AG04449 (cell line): ENCODE measurements around the gene ERCC2.
"Not testable (repeated sequence)": the region's sequence is repeated elsewhere in the genome, so short reads cannot be mapped to it uniquely, and the experiment has no call there.

Source experiments
- CTCF ChIA-PET: fragments of 350-600 bp; formaldehyde crosslinking; extraction: SDS; loops from one replicate; lab custom pipeline; 2021; ENCODE audit warnings: antibody characterized with exemption; lab: Yijun Ruan, JAX
- POLR2A ChIA-PET: fragments of 400-600, 350-600 bp; formaldehyde crosslinking; extraction: SDS; loops from one replicate; lab custom pipeline; 2020; ENCODE audit warnings: antibody characterized with exemption, inconsistent platforms; lab: Yijun Ruan, JAX
- DNase-seq: peaks from one replicate; pipeline ENCODE4 v3.0.0-alpha.2; 2010; ENCODE audit warnings: low read depth, low spot score
- H3K4me3 ChIP-seq: 2 replicates; pipeline ENCODE4 v1.5.1; 2011; ENCODE audit warnings: low read depth, mild to moderate bottlenecking, control low read depth, low read length
- TF ChIP-seq, protein P1 (sequence below): IDR thresholded peaks from one replicate; pipeline ENCODE4 v1.5.1; 2011; ENCODE audit warnings: mild to moderate bottlenecking, moderate library complexity, low read length, control low read depth, inconsistent platforms; ENCODE audit not compliant: insufficient read depth; ENCODE audit errors: missing control alignments

ERCC2 gene

DNA sequence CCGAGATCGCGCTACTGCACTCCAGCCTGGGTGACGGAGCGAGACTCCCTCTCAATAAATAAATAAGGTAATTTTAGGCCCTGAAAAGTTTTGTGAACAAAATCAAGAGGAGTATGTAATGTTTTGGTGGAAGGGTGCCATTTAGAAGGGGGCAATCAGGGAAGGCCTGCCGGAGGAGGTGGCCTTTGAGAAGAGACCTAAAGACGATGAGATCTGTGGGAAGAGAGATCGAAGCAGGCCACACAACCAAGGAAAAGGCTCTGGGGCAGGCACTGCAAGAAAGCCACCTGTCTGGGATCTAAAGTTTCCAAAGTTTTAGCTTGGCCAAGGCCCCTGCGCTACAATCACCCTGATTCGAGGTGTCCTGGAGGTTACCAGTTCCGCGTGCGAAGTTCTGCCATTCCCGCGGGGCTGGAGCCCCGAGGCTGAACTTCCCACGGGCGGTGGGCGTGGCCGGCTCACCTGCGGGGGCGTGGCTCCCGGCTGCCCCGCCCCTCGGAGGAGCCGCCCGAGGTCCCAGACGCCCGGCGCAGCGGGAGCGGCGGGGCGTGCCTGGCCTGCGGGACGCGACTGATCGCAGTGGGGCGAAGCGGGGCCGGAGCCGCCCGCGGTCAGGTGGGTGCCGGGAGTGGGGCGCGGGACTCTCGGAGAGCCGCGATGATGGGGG lies 30.0 kb downstream of the ERCC2 start, which contains the start of gene KLC3:
Gene KLC3, plus strand, starts transcription at position 519 of the 667 bp plus-strand sequence. CDS start 4,792 bp downstream, outside the sequence.
- TF ChIP-seq, protein P1, sequence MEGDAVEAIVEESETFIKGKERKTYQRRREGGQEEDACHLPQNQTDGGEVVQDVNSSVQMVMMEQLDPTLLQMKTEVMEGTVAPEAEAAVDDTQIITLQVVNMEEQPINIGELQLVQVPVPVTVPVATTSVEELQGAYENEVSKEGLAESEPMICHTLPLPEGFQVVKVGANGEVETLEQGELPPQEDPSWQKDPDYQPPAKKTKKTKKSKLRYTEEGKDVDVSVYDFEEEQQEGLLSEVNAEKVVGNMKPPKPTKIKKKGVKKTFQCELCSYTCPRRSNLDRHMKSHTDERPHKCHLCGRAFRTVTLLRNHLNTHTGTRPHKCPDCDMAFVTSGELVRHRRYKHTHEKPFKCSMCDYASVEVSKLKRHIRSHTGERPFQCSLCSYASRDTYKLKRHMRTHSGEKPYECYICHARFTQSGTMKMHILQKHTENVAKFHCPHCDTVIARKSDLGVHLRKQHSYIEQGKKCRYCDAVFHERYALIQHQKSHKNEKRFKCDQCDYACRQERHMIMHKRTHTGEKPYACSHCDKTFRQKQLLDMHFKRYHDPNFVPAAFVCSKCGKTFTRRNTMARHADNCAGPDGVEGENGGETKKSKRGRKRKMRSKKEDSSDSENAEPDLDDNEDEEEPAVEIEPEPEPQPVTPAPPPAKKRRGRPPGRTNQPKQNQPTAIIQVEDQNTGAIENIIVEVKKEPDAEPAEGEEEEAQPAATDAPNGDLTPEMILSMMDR: no peak
- CTCF ChIA-PET: interaction anchor here (0.6 to 3.7 kb wide), 7 partner anchors 9 to 351 kb away, joined by 3 to 57 read pairs (median 6); partner anchors contain the start of gene CKM
- POLR2A ChIA-PET: no interaction called here
- H3K4me3 ChIP-seq: no peak within 1 kb of the TSS
- no peak for DNase-seq

DNA sequence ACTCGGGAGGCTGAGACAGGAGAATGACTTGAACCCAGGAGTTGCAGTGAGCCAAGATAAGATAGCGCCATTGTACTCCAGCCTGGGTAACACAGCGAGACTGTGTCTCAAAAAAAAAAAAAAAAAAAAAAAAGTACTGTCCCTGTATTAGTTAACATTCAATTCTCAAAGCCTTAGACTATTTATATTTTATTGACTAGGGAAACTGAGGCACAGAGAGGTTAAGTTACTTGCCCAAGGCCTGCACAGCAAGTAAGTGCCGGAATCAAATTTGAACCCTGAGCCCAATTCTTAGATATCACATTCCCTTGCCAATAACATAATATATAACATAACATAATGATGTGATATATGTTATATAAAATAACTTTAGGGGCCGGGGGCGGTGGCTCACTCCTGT lies 30.7 kb downstream of the ERCC2 start:
- DNase-seq: no peak
- ChIA-PET POLR2A (no interaction called here), CTCF (interaction anchor here (0.6 to 3.7 kb wide), 26 partner anchors 10 to 436 kb away, joined by 3 to 57 read pairs (median 4); partner anchors contain the start of genes APOE, CKM and CLASRP)
- TF ChIP-seq, protein P1: no peak
- H3K4me3 ChIP-seq: no peak overlapping the region

DNA sequence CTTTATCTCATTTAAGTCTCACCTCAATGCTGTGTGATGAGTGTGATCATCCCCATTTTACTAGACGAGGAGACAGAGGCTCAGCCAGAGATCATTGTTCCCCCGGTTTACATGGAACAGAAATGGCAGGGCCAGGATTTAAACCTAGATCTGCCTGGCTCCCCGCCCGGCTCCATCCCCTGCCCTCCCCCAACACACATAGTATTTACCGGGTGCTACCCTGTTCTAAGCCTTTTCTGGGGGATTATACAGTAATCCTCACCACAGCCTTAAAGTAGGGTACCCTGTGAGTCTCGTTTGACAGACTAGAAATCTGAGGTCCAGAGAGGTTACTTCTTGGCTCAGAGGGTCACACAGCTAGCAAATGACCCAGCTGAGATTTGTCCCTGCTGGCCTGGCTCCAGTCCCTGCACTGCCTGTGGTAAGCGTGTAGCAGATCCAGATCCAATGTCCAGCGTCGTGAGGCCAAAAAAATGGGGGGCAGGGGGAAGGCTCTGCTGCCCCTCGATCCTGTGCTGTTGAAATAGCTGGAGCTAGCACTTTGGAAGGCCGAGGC lies 33.6 kb downstream of the ERCC2 start:
- POLR2A ChIA-PET: no interaction called here
- TF ChIP-seq, protein P1: no peak
- H3K4me3 ChIP-seq: no peak overlapping the region
- CTCF ChIA-PET: interaction anchor here (0.9 to 3.7 kb wide), 12 partner anchors 8 to 433 kb away, joined by 3 to 57 read pairs (median 4); partner anchors contain the start of genes APOE, BLOC1S3, CKM and TRAPPC6A
- DNase-seq: no peak

DNA sequence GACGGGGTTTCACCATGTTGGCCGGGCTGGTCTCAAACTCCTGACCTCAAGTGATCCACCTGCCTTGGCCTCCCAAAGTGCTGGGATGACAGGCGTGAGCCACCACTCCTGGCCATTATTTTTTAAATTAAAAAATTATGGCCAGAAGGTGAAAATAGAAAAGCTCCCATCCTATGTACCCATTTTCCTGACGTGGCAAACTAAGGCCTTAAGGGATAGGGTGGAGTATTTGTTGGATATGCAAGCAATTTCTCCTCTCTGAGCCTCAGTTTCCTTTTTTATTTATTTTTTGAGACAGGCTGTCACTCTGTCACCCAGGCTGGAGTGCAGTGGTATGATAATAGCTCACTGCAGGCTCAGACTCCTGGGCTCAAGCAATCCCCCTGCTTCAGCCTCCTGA lies 35.5 kb downstream of the ERCC2 start:
- DNase-seq, CTCF ChIA-PET, H3K4me3 ChIP-seq, POLR2A ChIA-PET: not testable (repeated sequence)

DNA sequence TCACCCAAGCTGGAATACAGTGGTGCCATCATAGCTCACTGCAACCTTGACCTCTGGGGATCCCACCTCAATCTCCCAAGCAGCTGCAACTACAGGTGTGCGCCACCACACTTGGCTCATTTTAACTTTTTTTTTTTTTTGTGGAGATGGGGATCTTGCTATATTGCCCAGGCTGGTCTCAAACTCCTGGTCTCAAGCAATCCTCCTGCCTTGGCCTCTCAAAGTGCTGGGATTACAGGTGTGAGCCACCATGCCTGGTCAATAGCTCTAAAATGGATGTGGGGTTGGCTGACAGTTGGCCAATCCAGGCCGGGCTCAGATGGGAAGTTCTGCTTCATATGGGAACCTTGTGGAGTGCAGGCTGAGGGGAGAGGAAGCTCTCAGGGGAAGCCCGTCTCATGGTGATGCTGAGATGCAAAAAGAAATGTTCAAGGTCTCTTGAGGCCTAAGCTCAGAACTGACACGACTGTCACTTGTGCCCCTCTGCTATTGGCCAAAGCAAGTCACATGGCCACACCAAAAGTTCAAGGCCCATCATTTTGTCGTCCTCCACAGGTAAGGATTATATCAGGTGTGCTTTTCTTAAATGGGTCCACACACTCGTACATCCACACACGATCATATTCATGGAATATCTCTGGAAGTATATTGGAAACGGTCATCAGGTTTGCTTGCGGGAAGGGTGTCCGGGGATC lies 36.6 kb downstream of the ERCC2 start:
- no peak overlapping the region for H3K4me3 ChIP-seq
- POLR2A ChIA-PET: no interaction called here
- CTCF ChIA-PET: interaction anchor here (0.6 to 1.6 kb wide), 3 partner anchors 8 to 345 kb away, joined by 3 to 4 read pairs (median 3); no protein-coding TSS in a partner anchor
- DNase-seq: no peak
- TF ChIP-seq, protein P1: no peak

DNA sequence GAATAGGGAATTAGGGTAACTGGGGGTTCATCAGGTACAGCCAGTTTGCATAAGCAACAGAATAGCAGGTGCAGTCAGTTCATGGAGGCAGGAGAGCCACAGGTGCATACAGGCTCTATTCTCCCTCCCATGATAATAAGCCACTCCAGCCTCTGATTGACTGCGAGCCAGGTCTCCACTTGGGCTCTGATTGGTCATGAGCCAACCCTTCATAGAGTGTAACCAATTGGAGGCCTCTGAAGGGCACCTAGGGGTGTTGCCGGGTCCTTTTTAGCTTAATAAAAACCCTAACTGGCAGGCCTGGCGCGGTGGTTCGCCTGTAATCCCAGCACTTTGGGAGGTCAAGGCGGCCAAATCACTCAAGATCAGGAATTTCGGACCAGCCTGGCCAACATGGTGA lies 39.0 kb downstream of the ERCC2 start:
- no peak for DNase-seq
- CTCF ChIA-PET: interaction anchor here (1.3 kb wide), 1 partner anchor 131 kb away, joined by 3 read pairs; no protein-coding TSS in a partner anchor
- POLR2A ChIA-PET: no interaction called here
- H3K4me3 ChIP-seq: no peak overlapping the region
- TF ChIP-seq, protein P1: no peak
